Right lung (tissue), 5 donors: ENCODE measurements around the gene KTN1. TPM values are rescaled to one million over a fixed set of nuclear protein-coding genes. Genes with fewer than 3 reads are reported as not detected.

Experiments used
- DNase-seq, 2 donors: peaks; one replicate each; pipeline ENCODE4 v3.0.0-alpha.2; 2013
- polyA plus RNA-seq, 5 donors: library from polyadenylated mRNA; unstranded; fragments of 120-200 nt; gene quantifications; one replicate each; pipeline versions ENCODE4 v1.2.1 to v1.2.3, GENCODE V29; 2013; ENCODE audit warnings: inconsistent platforms in 1 of 5, low replicate concordance in 1 of 5; ENCODE audit not compliant: insufficient read length in 5 of 5, insufficient read depth in 1 of 5

The KTN1 gene
- polyA plus RNA-seq, 5 donors, result 115 to 170 (median 160) TPM

GRCh38 chr14:55571125-55571889 is 8.7 kb upstream of the KTN1 start:
- DNase-seq, result no peak

GRCh38 chr14:55572578-55572977 is 7.4 kb upstream of the KTN1 start:
- DNase-seq, result no peak

GRCh38 chr14:55574988-55575387 is 5.0 kb upstream of the KTN1 start:
- DNase-seq, result no peak

- no peak for DNase-seq
These were observed 2.8 kb upstream of the KTN1 start for GRCh38 chr14:55577229-55577628.

GRCh38 chr14:55578511-55578910 is 1.5 kb upstream of the KTN1 start:
- no peak for DNase-seq

- peak; percentile 32 to 52 for DNase-seq
These were observed 699 bp downstream of the KTN1 start for GRCh38 chr14:55580470-55581341.

- no peak for DNase-seq
These were observed 1.4 kb downstream of the KTN1 start for GRCh38 chr14:55581342-55581771.

GRCh38 chr14:55582746-55583145 is 2.7 kb downstream of the KTN1 start:
- no peak for DNase-seq

- DNase-seq, result peak in 1 of 2 donors; percentile 5
These were observed 4.0 kb downstream of the KTN1 start for GRCh38 chr14:55583942-55584468.

- DNase-seq, result no peak
These were observed 5.8 kb downstream of the KTN1 start for GRCh38 chr14:55585854-55586253.

- DNase-seq, result no peak
These were observed 6.4 kb downstream of the KTN1 start for GRCh38 chr14:55586411-55586810.

GRCh38 chr14:55587847-55588246 is 7.8 kb downstream of the KTN1 start:
- DNase-seq, result no peak

- no peak for DNase-seq
These were observed 8.3 kb downstream of the KTN1 start for GRCh38 chr14:55588259-55588699.

- DNase-seq, result no peak
These were observed 9.2 kb downstream of the KTN1 start for GRCh38 chr14:55589171-55589570.

- no peak for DNase-seq
These were observed 12.4 kb downstream of the KTN1 start for GRCh38 chr14:55592436-55592835.

GRCh38 chr14:55593698-55594097 is 13.7 kb downstream of the KTN1 start:
- DNase-seq, result no peak

GRCh38 chr14:55599250-55599879 is 19.4 kb downstream of the KTN1 start:
- DNase-seq, result no peak

GRCh38 chr14:55600784-55601561 is 21.0 kb downstream of the KTN1 start:
- no peak for DNase-seq

GRCh38 chr14:55603401-55603953 is 23.5 kb downstream of the KTN1 start:
- DNase-seq, result no peak

- no peak for DNase-seq
These were observed 24.5 kb downstream of the KTN1 start for GRCh38 chr14:55604488-55604887.

- DNase-seq, result no peak
These were observed 25.0 kb downstream of the KTN1 start for GRCh38 chr14:55604900-55605418.
